HPDE6-E6E7 (cell line): ENCODE results near the gene SCN1A.
"Not testable (repeated sequence)": the region's sequence is repeated elsewhere in the genome, so short reads cannot be mapped to it uniquely, and the experiment has no call there.

Experiments used
- DNase-seq: peaks from one replicate; pipeline ENCODE4 v3.0.0; 2011; ENCODE audit warnings: missing footprints; ENCODE audit errors: extremely low spot score

SCN1A gene

GRCh38 chr2:166135152-166135848 is 7.5 kb upstream of the SCN1A start:
- DNase-seq = no peak

DNA sequence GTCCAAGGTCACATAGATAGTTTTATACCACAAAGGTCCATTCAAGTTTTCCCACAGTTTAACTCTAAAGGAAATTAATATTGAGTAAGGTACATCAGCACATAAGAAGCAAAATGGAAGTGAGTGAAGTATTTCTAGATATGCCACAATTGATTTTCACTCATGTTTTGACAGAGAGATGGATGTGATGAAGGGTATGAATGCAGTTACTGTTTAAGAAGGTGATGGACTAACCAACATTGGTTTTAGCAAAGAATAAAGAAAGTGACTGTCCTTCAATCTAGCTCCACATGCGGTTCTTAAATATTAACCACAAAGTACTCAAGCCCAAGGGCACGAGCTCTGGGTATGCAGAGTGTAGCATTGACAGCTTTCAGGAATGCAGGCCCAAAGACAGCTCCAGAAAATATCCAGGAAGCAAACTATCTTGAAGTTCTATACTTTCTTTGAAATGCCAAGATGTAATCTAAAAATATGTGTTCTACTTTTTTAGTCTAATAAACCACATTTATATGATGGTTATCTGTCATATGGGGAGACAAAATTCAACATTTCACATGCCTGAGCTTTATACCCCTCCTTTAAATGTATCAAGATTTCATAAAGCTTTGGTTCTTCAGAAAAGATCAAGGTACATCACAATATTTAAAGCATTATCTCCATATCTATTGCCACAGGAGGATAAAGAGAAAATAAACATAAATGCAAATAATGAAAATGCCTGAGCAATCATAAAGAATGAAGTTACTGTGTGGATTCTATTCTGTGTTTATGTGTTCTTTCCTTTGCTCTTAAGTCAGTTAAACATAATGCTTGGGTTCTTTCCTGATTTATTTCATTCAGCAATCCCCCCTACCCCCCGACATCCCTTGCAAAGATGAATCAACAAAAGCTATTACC is 6.7 kb upstream of the SCN1A start:
- no peak for DNase-seq

- DNase-seq = no peak
Observed at GRCh38 chr2:166133653-166134052, 5.8 kb upstream of the SCN1A start.

GRCh38 chr2:166128156-166128505 is 311 bp upstream of the SCN1A start:
- no peak for DNase-seq

DNA sequence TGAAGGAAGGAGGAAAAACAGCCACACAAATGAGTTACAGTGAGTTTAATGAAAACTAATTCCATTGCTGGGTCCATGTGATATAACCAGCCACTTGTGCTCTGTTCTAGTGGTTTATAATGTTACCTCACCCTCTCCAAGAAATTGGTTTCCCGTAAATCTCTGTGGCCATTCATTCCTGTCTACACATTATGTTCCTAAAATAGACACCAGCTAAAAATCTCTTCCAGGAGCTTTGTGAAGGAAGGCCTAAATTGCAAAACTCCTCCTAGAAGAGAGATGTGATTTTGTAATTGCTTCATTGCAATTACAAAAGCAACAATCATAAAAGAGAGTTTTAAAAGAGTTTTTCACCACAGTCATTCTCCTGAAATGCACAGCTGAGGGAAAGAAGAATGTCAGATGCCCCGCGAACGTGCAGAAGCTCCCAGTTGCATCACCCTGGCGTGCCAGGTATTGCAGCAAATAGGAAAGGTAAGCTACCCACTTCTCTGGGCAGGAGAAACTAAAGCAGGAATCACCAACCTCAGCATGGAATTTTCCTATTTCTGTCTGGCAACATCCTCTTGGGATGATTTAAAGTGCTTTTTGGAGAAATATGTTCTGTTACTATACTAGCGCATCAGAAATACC is 1.7 kb downstream of the SCN1A start:
- no peak for DNase-seq

GRCh38 chr2:166125557-166125956 is 2.3 kb downstream of the SCN1A start:
- no peak for DNase-seq

GRCh38 chr2:166118180-166118579 is 9.6 kb downstream of the SCN1A start:
- DNase-seq = no peak

GRCh38 chr2:166117491-166117890 is 10.3 kb downstream of the SCN1A start:
- no peak for DNase-seq

DNA sequence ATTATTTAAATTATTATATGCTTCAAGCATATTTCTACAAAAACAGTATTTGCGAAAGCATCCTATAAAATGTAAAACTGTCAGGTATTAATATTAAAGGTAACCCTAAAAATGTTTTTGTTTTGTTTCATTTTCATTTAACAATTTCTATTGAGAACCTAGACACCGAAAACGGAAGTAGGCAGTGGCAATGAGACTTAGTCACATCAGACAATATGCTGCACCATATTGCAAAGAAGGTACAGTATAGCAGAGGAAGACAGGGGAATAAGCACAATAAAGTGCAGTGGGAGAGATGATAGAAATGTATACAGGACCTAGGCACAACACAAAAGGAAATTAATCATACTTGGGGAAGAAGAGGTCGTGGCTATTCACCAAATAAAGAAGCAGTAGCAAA is 12.2 kb downstream of the SCN1A start:
- no peak for DNase-seq

DNA sequence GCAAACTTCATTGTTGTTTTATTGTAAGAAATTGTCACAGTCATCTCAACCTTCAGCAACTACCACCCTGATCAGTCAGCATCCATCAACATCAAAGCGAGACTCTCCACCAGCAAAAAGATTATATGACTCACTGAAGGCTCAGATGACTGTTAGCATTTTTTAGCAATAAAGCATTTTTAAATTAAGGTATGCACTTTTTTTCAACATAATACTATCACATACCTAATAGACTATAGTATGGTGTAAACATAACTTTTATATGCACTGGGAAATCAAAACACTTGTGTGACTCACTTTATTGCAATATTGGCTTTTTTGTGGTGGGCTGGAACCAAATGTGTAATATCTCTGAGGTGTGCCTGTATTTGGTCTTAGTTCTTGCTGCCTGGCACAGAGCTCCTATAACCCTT is 15.6 kb downstream of the SCN1A start:
- no peak for DNase-seq

GRCh38 chr2:166106431-166107015 is 21.3 kb downstream of the SCN1A start:
- DNase-seq = no peak

DNA sequence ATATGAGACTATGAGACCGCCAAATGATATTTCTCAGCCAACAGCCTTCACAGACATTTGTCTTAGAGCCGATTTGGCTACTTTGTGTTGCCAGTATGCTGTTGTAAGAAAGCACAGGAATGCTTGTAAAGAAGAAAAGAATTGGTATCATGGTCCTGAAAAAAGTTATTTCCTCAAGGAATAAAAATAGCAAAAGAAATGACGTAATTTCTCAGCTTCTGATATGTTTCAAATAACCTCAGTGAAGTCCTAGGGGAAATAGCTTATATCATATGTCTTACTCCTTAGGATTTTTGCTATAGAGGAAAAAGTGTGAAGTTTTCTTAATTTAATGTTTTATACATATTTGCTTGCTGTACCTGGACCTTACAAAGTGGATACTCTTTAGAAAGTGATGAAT is 23.0 kb downstream of the SCN1A start:
- DNase-seq = no peak

- DNase-seq = no peak
Observed at GRCh38 chr2:166104084-166104483, 23.7 kb downstream of the SCN1A start.

DNA sequence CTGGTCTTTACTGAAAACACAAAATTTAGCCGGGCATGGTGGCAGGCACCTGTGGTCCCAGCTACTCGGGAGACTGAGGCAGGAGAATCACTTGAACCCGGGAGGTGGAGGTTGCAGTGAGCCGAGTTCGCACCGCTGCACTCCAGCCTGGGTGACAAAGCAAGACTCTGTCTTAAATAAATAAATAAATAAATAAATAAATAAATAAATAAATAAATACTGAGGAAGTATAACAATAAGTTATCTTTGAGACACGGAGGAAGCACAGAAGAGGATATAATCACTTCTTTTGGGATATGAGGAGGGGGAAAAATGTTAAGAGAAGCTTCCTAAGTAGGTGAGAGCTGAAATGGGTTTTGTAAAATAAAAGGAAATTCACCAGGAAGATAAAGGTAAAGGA is 24.5 kb downstream of the SCN1A start:
- not testable (repeated sequence) for DNase-seq

GRCh38 chr2:166094325-166094724 is 33.5 kb downstream of the SCN1A start:
- DNase-seq = no peak

GRCh38 chr2:166092889-166093288 is 34.9 kb downstream of the SCN1A start:
- peak; percentile 7 for DNase-seq

DNA sequence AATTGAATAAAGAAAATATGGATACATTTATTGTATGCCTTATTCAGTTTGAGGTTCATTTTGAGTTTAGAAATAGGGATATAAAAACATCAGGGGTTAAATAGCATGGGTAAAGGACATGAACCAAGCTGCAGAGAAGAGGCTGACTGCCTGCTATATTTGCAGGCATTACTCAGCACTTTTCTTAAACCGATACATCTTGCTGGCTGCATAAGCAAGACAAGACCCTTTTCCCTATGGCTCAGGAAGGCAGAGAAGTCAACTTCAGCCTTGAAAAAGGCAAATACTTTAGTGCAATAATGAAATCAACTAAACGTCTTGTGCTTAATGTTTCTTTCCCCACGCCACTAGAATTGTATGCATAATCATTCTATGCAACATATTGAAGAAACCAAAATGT is 36.4 kb downstream of the SCN1A start:
- DNase-seq = no peak

- DNase-seq = no peak
Observed at GRCh38 chr2:166090908-166091307, 36.9 kb downstream of the SCN1A start.

GRCh38 chr2:166090346-166090745 is 37.5 kb downstream of the SCN1A start:
- no peak for DNase-seq

DNA sequence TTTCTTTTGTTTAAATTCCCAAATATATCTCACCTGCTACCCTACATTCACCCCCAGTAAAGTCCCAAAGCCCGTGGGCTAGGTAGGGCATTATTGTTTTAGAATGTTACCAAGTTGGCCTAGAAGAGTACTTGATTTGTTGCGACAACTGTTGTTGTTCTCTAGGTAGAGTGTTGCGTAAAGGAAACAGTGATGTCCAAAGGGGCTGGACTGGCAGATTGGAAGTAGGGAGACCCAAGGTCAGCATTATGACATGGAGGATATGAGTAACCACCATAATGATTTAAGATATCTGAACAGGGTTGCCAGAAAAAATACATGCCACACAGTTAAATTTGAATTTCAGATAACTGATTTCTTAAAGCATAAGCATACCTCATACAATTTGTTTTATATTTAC is 39.2 kb downstream of the SCN1A start:
- DNase-seq = no peak

DNA sequence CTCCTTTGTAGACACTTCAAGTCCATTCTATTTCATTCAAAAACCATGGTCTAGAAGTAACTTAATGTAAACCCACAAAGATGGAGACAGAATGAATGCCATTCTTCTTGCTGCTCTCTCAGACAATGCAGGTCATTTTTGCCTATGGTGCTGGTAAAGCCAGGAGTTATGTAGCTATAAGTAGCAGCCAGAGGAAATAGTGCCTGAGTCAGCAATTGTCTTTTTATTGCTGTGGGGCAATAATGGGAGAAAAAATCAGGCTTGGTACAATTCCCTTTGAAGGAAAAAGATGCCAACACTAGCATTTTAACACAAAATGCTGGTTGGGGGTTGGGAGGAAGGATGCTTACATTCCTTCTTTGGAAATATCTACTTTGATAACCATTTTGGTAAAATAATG is 43.5 kb downstream of the SCN1A start:
- no peak for DNase-seq

GRCh38 chr2:166082736-166083135 is 45.1 kb downstream of the SCN1A start:
- DNase-seq = no peak
